Jurkat, Clone E6-1 (cell line): ENCODE results near the gene IDUA.

ENCODE experiments used
- DNase-seq: peaks from one replicate; pipeline ENCODE4 v3.0.0-alpha.2; 2011; ENCODE audit warnings: low read depth, low spot score
- H3K4me3 ChIP-seq: 2 replicates; pipeline ENCODE4 v1.5.1; 2011; ENCODE audit warnings: mild to moderate bottlenecking, low read length, control low read depth, moderate library complexity

IDUA gene

DNA sequence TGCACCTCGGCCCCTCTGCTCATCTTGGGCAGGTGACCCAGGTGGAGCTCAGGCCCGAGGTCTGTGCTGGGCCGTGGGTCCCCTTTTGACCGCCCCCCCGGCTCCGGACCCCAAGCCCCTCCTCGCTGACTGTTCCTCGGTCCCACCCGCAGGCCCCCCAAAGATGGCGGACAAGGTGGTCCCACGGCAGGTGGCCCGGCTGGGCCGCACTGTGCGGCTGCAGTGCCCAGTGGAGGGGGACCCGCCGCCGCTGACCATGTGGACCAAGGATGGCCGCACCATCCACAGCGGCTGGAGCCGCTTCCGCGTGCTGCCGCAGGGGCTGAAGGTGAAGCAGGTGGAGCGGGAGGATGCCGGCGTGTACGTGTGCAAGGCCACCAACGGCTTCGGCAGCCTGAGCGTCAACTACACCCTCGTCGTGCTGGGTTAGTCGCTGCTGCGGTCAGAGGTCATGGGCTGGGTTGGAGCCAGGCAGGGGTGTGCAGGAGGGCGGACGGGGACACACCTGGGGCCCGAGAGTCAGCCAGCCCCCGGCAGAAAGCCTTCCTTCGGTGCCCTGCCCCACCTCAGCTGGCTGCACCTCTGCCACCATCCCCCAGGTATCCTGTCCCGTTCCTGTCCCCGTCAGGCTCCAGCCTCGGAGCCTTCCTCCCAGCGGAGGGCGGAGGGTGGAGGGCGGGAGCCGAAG is 35.4 kb downstream of the IDUA start:
- H3K4me3 ChIP-seq = no peak overlapping the region

DNA sequence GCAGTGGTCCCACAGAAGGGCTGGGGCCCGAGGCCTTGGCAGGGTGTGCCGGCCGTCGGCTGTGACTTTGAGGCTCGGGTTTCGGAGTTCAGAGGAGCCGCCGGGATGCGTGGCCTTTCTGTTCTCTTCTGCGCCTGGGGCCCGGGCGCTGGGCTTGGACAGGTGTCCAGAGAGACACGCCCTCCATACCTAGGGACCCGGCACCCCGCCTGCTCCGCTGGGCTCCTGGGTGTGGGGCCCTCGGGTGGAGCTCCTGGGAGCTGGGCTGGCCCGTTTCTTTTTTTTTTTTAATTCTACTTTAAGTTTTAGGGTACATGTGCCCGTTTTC is 35.9 kb downstream of the IDUA start:
- no peak overlapping the region for H3K4me3 ChIP-seq
- no peak for DNase-seq

More for the DNA sequence above, 35.4 kb downstream of the IDUA start:
- no peak for DNase-seq

DNA sequence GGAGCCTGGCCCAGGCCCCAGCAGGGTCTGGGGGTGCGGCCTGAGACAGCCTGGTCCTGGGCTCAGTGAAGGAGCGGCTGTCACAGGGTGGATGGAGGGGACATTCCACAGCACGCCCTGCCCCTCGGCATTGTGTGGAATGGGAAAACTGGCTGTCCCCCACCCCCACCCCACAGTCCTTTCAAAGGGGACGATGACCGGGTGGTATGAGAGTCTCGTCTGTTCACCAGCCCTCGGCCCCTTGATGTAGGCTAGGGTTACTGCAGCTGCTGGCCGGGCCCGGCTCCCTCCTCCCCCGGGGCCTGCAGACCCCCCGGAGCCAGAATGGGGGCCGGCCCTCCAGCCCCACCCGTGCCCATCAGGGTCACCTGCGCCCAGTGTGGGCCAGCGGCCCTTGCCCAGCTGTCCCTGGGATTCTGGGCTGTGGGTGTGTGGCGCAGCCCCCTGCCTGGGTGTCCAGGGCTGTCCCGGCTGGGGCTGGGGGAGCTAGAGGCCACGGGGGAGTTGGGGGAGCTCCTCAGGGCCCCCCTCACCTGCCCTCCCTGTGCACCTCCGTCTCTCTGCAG is 36.3 kb downstream of the IDUA start:
- H3K4me3 ChIP-seq = no peak overlapping the region
- no peak for DNase-seq

- DNase-seq = no peak
- no peak overlapping the region for H3K4me3 ChIP-seq
Measured at GRCh38 chr4:1023895-1024740, 37.3 kb downstream of the IDUA start.

- DNase-seq = no peak
- no peak overlapping the region for H3K4me3 ChIP-seq
Measured at GRCh38 chr4:1024882-1025545, 38.2 kb downstream of the IDUA start.

GRCh38 chr4:1026115-1026514 is 39.3 kb downstream of the IDUA start:
- no peak overlapping the region for H3K4me3 ChIP-seq
- DNase-seq = no peak

GRCh38 chr4:1027219-1027914 is 40.5 kb downstream of the IDUA start:
- no peak overlapping the region for H3K4me3 ChIP-seq
- no peak for DNase-seq

GRCh38 chr4:1027915-1028238 is 41.0 kb downstream of the IDUA start:
- no peak for DNase-seq
- no peak overlapping the region for H3K4me3 ChIP-seq

GRCh38 chr4:1028574-1029220 is 41.9 kb downstream of the IDUA start:
- no peak overlapping the region for H3K4me3 ChIP-seq
- DNase-seq = no peak

DNA sequence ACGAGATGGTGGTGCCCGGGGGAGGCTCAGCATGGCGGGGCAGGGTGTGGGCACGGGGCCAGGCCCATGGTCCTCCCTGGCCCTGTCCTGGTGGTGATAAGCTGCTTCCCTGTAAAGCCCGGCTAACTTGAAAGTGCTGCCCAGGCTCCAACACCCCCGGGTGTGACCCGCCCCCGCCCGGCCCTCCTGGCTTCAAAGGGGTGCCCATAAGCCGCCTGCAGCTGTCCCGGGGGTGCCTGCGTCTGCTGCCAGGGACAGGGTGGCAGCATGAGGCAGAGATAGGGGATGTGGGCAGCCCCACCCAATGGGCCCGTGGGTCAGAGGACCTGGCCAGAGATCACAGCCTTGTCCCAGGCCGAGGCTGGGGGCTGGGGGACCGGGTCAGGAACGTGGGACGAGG is 42.7 kb downstream of the IDUA start:
- DNase-seq = no peak
- H3K4me3 ChIP-seq = no peak overlapping the region

GRCh38 chr4:1030031-1030430 is 43.2 kb downstream of the IDUA start:
- DNase-seq = no peak
- no peak overlapping the region for H3K4me3 ChIP-seq

DNA sequence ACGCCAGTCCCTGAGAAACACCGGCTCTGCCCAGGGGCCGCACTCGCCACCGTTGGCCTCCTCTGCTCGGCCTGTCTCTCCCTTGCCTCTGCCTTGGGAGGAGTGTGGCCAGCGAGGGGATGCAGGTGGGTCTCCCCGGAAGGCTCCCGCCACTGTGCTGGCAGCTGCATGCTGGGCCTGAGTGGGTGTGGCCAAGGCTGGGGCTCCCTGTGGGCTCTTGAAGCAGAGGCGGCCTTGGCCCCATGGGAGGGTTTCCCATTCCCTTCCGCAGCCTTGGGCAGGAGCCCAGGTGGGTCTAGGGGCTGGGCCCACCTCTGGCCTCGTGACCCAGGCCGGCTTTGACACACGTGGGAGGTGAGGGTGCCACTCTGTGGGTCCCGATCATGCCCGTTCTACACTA is 43.7 kb downstream of the IDUA start:
- no peak for DNase-seq
- no peak overlapping the region for H3K4me3 ChIP-seq

DNA sequence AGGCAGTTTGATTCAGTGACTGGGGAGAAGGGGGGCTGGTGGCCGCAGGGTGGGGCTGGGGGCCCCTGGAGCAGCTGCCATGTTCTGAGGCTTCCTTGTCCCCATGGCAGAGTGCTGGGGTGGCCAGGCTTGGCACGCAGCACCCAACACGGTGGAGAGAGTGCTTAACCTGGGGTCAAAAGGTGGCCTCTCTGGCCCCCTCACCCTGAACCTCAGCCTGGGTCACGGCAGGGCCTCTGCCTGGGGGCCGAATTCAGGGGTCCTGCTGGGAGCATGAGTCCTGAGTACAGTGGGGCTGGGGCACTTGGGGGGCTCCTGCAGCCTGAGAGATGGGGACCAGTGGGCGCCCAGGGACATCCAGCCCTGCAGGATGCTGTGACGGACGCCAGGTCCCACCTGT is 44.5 kb downstream of the IDUA start:
- H3K4me3 ChIP-seq = no peak overlapping the region
- no peak for DNase-seq

- DNase-seq = no peak
- no peak overlapping the region for H3K4me3 ChIP-seq
Measured at GRCh38 chr4:1031956-1032795, 45.3 kb downstream of the IDUA start.

GRCh38 chr4:1032861-1033260 is 46.0 kb downstream of the IDUA start:
- no peak for DNase-seq

DNA sequence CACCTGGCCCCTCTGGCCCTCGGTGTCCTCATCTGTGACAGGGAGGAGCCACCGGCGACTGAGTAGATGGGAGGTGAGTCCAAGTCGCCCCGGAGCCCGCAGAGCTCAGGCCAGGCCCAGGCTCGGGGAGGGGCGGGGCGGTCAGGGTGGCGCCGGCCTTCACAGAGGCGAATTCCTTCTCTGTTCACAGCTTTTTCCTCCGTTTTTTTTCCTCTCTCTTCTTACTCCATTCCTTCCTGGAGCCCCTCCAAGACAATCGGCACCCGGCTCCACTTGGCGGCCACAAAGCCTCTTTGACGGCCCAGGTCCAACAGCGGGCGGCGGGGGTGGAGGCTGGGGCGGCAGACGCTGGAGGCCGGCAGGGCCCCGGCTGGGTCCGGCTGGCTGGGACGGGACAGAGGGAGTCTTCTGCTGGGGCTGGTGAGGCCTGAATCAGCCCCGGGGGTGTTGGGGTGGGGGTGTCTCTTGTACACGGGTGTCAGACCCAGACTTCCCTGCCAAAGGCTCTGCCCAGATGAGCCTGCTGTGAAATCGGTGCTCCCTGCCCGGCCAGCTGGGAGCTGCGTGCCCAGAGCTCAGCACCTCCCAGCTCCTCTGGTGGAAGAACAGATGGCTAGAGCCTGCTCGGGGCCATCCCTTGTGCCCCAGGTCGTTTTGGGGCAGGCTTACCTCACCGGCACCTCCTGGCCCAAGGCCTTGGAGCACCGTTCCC is 47.2 kb downstream of the IDUA start:
- no peak for DNase-seq
- H3K4me3 ChIP-seq = no peak overlapping the region

More at GRCh38 chr4:1032861-1033260, 46.0 kb downstream of the IDUA start:
- H3K4me3 ChIP-seq = no peak overlapping the region

GRCh38 chr4:1035510-1035909 is 48.7 kb downstream of the IDUA start:
- no peak overlapping the region for H3K4me3 ChIP-seq
- DNase-seq = no peak

DNA sequence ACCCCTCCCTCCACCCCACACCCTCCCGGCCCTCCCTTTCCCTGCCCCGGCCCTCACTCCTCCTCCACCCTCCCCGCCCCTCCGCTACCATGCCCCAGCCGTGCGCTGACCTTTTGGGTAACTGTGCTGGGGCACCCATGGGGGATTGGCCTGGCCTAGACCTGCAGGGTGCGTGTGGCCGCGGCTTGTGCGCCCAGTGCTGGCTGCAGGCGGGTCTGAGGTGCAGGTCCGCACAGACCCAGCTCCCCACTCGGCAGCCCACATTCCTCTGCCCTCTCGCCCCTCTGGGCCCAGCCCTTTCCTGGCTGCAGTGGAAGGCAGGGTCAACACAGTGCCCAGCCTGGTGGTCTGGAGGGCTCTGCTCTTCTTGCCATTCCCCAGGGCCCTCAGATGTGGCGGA is 49.3 kb downstream of the IDUA start:
- DNase-seq = no peak

More for the DNA sequence above, 49.3 kb downstream of the IDUA start:
- H3K4me3 ChIP-seq = no peak overlapping the region
